Subcutaneous adipose tissue (tissue), 4 donors: Measurements from ENCODE around the gene EFHD2. TPM values are rescaled to one million over a fixed set of nuclear protein-coding genes. Genes with fewer than 3 reads are reported as not detected.

Experiments
- CTCF ChIP-seq: fragments of 450-650 bp; IDR thresholded peaks from one replicate; pipeline ENCODE4 v1.5.1; 2016; ENCODE audit warnings: low read depth, mild to moderate bottlenecking, control low read depth, antibody characterized with exemption, moderate library complexity
- total RNA-seq, 4 donors: library from RNA; depleted of rRNA; stranded (reverse); fragments of >200 nt; gene quantifications; one replicate each; pipeline ENCODE4 v1.1.0, GENCODE V29; 2016

Gene EFHD2
- total RNA-seq, 4 donors from 2014 or later = 16.6 to 47.4 (median 30.5) TPM

GRCh38 chr1:15370781-15371520, 38.7 kb upstream of the EFHD2 start:
- no peak for TF ChIP-seq CTCF

- TF ChIP-seq CTCF = no peak
Observed at GRCh38 chr1:15371610-15372545, 37.8 kb upstream of the EFHD2 start.

GRCh38 chr1:15378729-15379128, 31.0 kb upstream of the EFHD2 start:
- TF ChIP-seq CTCF = no peak

- TF ChIP-seq CTCF = no peak
Observed at GRCh38 chr1:15380601-15381508, 28.8 kb upstream of the EFHD2 start.

GRCh38 chr1:15381805-15382204, 27.9 kb upstream of the EFHD2 start:
- no peak for TF ChIP-seq CTCF

GRCh38 chr1:15382601-15383518, 26.8 kb upstream of the EFHD2 start:
- TF ChIP-seq CTCF = no peak
